Measurements from ENCODE around the gene DCAF11. TPM values are rescaled to one million over a fixed set of nuclear protein-coding genes. Genes with fewer than 3 reads are reported as not detected.

DCAF11 gene
- total and polyA plus RNA-seq, 2 of the 8 experiments (the other 6 are each of a cell fraction or from before 2014, with no cell fraction given) = 60.4 to 63.6 TPM

GRCh38 chr14:24079491-24080141 is 35.0 kb upstream of the DCAF11 start:
- WGBS, 2 experiments (ENCODE audit: extremely low coverage in 1 of 2, insufficient coverage in 1 of 2, insufficient read length in 1 of 2, insufficient replicate concordance in 2 of 2, low coverage in 1 of 2, low lambda C conversion rate in 2 of 2, missing lambda C conversion rate in 1 of 2) = 74% methylated on average over 9 of the region's 9 CpGs; no CpG with 5 or more reads in 1 of the 2 experiments
- Histone ChIP-seq H3K27me3 (replicated peaks in 1 of 4; ENCODE audit: control insufficient read depth in 3 of 4, extremely low read depth in 1 of 4, insufficient read depth in 3 of 4, low read length in 3 of 4) (peaks cover 0 to 10% (median 7%) of the 10 kb centered on the region in 4 experiments; a peak in 5 of 7 replicates), H3K4ac (replicated peaks; ENCODE audit: insufficient read length, low read depth, low read length) (no peak overlapping the region), H2BK20ac (ENCODE audit: low read length) (no peak overlapping the region), H4K8ac (ENCODE audit: extremely low read depth, insufficient read depth, low read length) (no peak overlapping the region), H3K9ac (replicated peaks in 1 of 4; ENCODE audit: extremely low read depth in 1 of 4, low read depth in 3 of 4, low read length in 3 of 4) (no peak overlapping the region), H3K79me2 (ENCODE audit: control insufficient read depth in 1 of 2, insufficient read depth in 2 of 2, low read length in 2 of 2) (no peaks in the 10 kb centered on the region), H3K36me3 (ENCODE audit: control insufficient read depth in 2 of 4, insufficient read depth in 4 of 4, low read length in 3 of 4) (no peaks in the 10 kb centered on the region), H2BK5ac (ENCODE audit: low read depth, low read length) (no peak overlapping the region), H3K4me2 (ENCODE audit: insufficient read depth in 1 of 2, low read depth in 2 of 2, low read length in 2 of 2) (peak overlapping the region; percentile 25 to 75; a peak in 3 of 4 replicates), H2BK12ac (ENCODE audit: low read depth, low read length) (no peak overlapping the region), H4K20me1 (replicated peaks in 1 of 2; ENCODE audit: control insufficient read depth in 1 of 2, insufficient read depth in 2 of 2, low read length in 2 of 2) (no peaks in the 10 kb centered on the region), H3K56ac (replicated peaks; ENCODE audit: insufficient read length, low read depth, low read length) (no peak overlapping the region), H2AK5ac (ENCODE audit: low read depth, low read length) (no peak overlapping the region), H3K79me1 (ENCODE audit: low read depth, low read length) (no peaks in the 10 kb centered on the region), H2BK15ac (ENCODE audit: low read length) (no peak overlapping the region), H3K18ac (ENCODE audit: extremely low read depth, low read length) (no peak overlapping the region), H4K91ac (replicated peaks; ENCODE audit: insufficient read length, low read length) (no peak overlapping the region), H3K23me2 (ENCODE audit: low read depth, low read length) (peaks cover 11% of the 10 kb centered on the region; the same call in 1 of the 2 replicates), H3K9me3 (ENCODE audit: insufficient read depth in 2 of 2, low read depth in 1 of 2, low read length in 1 of 2) (no peaks in the 10 kb centered on the region), H3K4me1 (replicated peaks in 1 of 4; ENCODE audit: control insufficient read depth in 3 of 4, insufficient read depth in 4 of 4, low read length in 3 of 4) (peaks cover 0 to 18% (median 12%) of the 10 kb centered on the region in 4 experiments; a peak in 6 of 7 replicates), H3K23ac (ENCODE audit: insufficient read length) (no peak overlapping the region), H3K4me3 (ENCODE audit: extremely low read depth in 1 of 4, insufficient read depth in 2 of 4, low read depth in 3 of 4, low read length in 4 of 4) (no peak overlapping the region; a peak in 1 of 8 replicates), H4K5ac (ENCODE audit: insufficient read length, low read depth, low read length) (no peak overlapping the region), H2BK120ac (replicated peaks; ENCODE audit: low read depth, low read length) (no peak overlapping the region), H3K27ac (ENCODE audit: low read depth, low read length) (no peak overlapping the region), H2AFZ (ENCODE audit: low read length) (no peak overlapping the region), H3K14ac (ENCODE audit: insufficient read length) (no peak overlapping the region)
- DNase-seq (ENCODE audit: low read depth in 1 of 2, low spot score in 2 of 2) (peak in 1 of 2 experiments; percentile 54), FAIRE-seq (peak; percentile 45)
- CTCF ChIA-PET (ENCODE audit: partially characterized antibody) = interaction anchor here (0.7 to 23.8 kb wide), 15 partner anchors 10 to 862 kb away, joined by 3 to 316 read pairs (median 6); partner anchors contain the start of genes DHRS4 and PCK2
- TF ChIP-seq SIN3A (conservative IDR thresholded peaks at IDR 0.05 in 1 of 2, IDR thresholded peaks at IDR 0.05 in 1 of 2; ENCODE audit: low read depth in 1 of 2, low read length in 2 of 2) = 0 out of 4 replicates have a peak, but pooled peaks of 1 of the 2 experiments have one; percentile 44
- TF ChIP-seq CEBPB (IDR thresholded peaks at IDR 0.05; ENCODE audit: low read depth, low read length) = no peak
- peak in 1 of 2 experiments; percentile 93; a peak in 1 of 3 replicates for TF ChIP-seq EP300 (IDR thresholded peaks at IDR 0.05; ENCODE audit: borderline replicate concordance in 1 of 2, low read depth in 2 of 2, low read length in 2 of 2)
- POLR2A ChIA-PET (ENCODE audit: partially characterized antibody) = interaction anchor here (0.6 to 27.2 kb wide), 14 partner anchors 10 to 1199 kb away, joined by 3 to 626 read pairs (median 5); partner anchors contain the start of genes CARMIL3, CPNE6, EMC9 and NRL

All from H1 (cell line).